Brain microvascular endothelial cell (primary cell): ENCODE results near the gene NOL4.

Source experiments
- DNase-seq: peaks from one replicate; pipeline ENCODE4 v3.0.0-alpha.2; 2020
- H3K27ac ChIP-seq: fragments of 250-450 bp; sonication (Bioruptor Pico); 2 replicates; pipeline ENCODE4 v1.5.1; 2020; ENCODE audit warnings: mild to moderate bottlenecking, moderate library complexity
- H3K27me3 ChIP-seq: fragments of 250-450 bp; sonication (Bioruptor Pico); replicated peaks from 2 replicates; pipeline ENCODE4 v1.5.1; 2020; ENCODE audit warnings: mild to moderate bottlenecking
- H3K36me3 ChIP-seq: fragments of 250-450 bp; sonication (Bioruptor Pico); replicated peaks from 2 replicates; pipeline ENCODE4 v1.5.1; 2020; ENCODE audit warnings: mild to moderate bottlenecking
- H3K4me3 ChIP-seq: 2 replicates; pipeline ENCODE4 v1.5.1; 2011; ENCODE audit warnings: low read depth, mild to moderate bottlenecking, control low read depth, low read length, moderate library complexity
- in situ Hi-C: cut with HindIII; loops from 2 replicates; pipeline ENCODE4 v1.10.0; 2017; ENCODE audit warnings: low sequenced_read_pairs, low pct_ligation_motif_present
- TF ChIP-seq, protein P1 (sequence below): IDR thresholded peaks from 2 replicates; pipeline ENCODE4 v1.5.1; 2011; ENCODE audit warnings: low read depth, mild to moderate bottlenecking, moderate library complexity, low read length, control low read depth, inconsistent platforms; ENCODE audit errors: missing control alignments

The NOL4 gene

GRCh38 chr18:34222307-34223163 lies 2.2 kb downstream of the NOL4 start:
- no peak for DNase-seq
- TF ChIP-seq, protein P1, sequence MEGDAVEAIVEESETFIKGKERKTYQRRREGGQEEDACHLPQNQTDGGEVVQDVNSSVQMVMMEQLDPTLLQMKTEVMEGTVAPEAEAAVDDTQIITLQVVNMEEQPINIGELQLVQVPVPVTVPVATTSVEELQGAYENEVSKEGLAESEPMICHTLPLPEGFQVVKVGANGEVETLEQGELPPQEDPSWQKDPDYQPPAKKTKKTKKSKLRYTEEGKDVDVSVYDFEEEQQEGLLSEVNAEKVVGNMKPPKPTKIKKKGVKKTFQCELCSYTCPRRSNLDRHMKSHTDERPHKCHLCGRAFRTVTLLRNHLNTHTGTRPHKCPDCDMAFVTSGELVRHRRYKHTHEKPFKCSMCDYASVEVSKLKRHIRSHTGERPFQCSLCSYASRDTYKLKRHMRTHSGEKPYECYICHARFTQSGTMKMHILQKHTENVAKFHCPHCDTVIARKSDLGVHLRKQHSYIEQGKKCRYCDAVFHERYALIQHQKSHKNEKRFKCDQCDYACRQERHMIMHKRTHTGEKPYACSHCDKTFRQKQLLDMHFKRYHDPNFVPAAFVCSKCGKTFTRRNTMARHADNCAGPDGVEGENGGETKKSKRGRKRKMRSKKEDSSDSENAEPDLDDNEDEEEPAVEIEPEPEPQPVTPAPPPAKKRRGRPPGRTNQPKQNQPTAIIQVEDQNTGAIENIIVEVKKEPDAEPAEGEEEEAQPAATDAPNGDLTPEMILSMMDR: no peak
- H3K27ac ChIP-seq: no peak overlapping the region
- peaks cover 44% of the 10 kb centered on the region for H3K27me3 ChIP-seq
- H3K36me3 ChIP-seq: no peaks in the 10 kb centered on the region
- peak overlapping the region; percentile 52 for H3K4me3 ChIP-seq
- in situ Hi-C loops: no loop called here

DNA sequence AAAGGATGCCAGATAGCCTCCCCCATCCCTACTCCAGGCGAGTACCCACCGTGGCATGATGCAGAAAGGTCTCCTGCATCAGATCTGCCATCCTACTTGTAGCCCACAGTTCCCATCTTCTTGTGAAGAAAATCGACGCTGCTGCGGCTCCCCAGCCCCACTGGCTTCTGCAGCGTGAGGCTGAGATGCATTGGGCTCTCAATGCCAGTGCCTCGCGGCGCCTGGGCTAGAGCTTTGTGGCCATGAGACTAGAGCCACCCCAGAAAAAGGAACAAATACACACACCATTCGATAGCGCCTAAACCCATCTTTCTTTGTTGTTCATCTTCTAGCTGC lies 2.8 kb downstream of the NOL4 start:
- H3K27ac ChIP-seq: no peak overlapping the region
- peaks cover 41% of the 10 kb centered on the region for H3K27me3 ChIP-seq
- TF ChIP-seq, protein P1: no peak
- H3K4me3 ChIP-seq: peak overlapping the region; percentile 52
- DNase-seq: no peak
- H3K36me3 ChIP-seq: no peaks in the 10 kb centered on the region
- in situ Hi-C loops: no loop called here

DNA sequence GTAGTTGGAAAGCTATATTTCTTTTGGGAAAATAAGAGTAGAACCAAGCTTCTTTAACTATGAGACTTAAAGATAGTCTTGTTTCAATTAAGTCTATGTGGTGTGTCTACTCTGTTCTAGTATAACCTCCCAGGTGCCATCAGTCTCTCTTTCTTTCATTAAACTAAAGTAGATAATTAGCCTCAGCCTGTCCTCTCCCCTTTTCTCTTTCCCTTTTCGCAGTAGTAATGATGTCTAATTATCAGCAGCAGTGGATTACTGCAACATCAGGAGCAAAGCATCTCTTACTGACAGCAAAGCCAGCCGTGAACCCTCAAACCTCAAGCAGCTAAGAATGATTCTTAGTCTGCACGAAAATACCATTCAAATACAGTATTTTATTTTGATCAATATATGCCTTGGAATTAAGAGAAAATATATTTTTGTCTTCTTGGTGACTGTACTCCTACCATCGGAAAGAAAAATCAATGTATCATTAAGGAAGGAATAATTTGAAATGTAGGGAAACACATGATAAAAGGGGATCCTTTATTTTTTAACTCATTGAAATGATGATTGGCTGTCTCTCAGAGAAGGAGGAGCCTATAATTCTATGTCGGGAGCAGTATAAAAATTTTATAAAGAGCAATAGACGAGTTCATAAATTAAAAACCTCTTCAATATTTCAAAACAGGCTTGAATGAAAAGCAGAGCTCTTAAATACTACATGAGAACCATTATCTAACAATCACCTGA lies 4.5 kb downstream of the NOL4 start:
- Histone ChIP-seq H3K4me3 (no peak overlapping the region), H3K36me3 (no peaks in the 10 kb centered on the region), H3K27ac (no peak overlapping the region), H3K27me3 (peaks cover 35% of the 10 kb centered on the region)
- DNase-seq: no peak
- TF ChIP-seq, protein P1: no peak
- in situ Hi-C loops: no loop called here

GRCh38 chr18:34219651-34220050 lies 5.1 kb downstream of the NOL4 start:
- in situ Hi-C loops: no loop called here
- DNase-seq: no peak
- no peaks in the 10 kb centered on the region for H3K36me3 ChIP-seq
- H3K27ac ChIP-seq: no peak overlapping the region
- H3K4me3 ChIP-seq: no peak overlapping the region
- TF ChIP-seq, protein P1: no peak
- peaks cover 33% of the 10 kb centered on the region for H3K27me3 ChIP-seq

- TF ChIP-seq, protein P1: no peak
- in situ Hi-C loops: no loop called here
- DNase-seq: no peak
- H3K27ac ChIP-seq: no peak overlapping the region
- H3K27me3 ChIP-seq: no peaks in the 10 kb centered on the region
- H3K36me3 ChIP-seq: no peaks in the 10 kb centered on the region
- no peak overlapping the region for H3K4me3 ChIP-seq
Measured at GRCh38 chr18:34212511-34212910, 12.2 kb downstream of the NOL4 start.
